H1 (cell line): ENCODE results near the gene TEX13B. TPM values are rescaled to one million over a fixed set of nuclear protein-coding genes. Genes with fewer than 3 reads are reported as not detected.

Experiments used
- GABPA ChIP-seq: IDR thresholded peaks from 2 replicates; pipeline ENCODE4 v1.6.1; 2011; ENCODE audit warnings: mild to moderate bottlenecking, low read length, moderate library complexity, borderline replicate concordance; ENCODE audit not compliant: insufficient read depth
- JUN ChIP-seq: IDR thresholded peaks from 2 replicates; pipeline ENCODE4 v1.6.1; 2011; ENCODE audit warnings: low read depth, mild to moderate bottlenecking, improper control_type of control experiment, low read length
- PHF8 ChIP-seq: fragments of 200-600 bp; sonication (generic); conservative IDR thresholded peaks from 2 replicates; pipeline ENCODE4 v1.7.1; 2012; ENCODE audit warnings: low read depth, mild to moderate bottlenecking, inconsistent platforms, low read length, moderate library complexity
- RBBP5 ChIP-seq: IDR thresholded peaks from 2 replicates; pipeline ENCODE4 v1.7.1; 2012; ENCODE audit warnings: low read depth, mild to moderate bottlenecking, inconsistent platforms, low read length, moderate library complexity, borderline replicate concordance
- RFX5 ChIP-seq: IDR thresholded peaks from 2 replicates; pipeline ENCODE4 v1.6.1; 2011; ENCODE audit warnings: low read depth, low read length, improper control_type of control experiment, borderline replicate concordance
- polyA plus RNA-seq, 7 experiments: library from polyadenylated mRNA; depleted of rRNA in 3 of 7; stranded (reverse) in 5 of 7; unstranded in 2 of 7; fragments of >200 nt in 5 of 7; fragments of 200-250 nt in 2 of 7; gene quantifications; 1 replicate in 5 of 7; 2 replicates in 1 of 7; 4 replicates in 1 of 7; pipeline versions ENCODE4 v1.2.1 to v1.2.3, GENCODE V29; 2011 to 2013; ENCODE audit warnings: missing spikeins in 2 of 7, mixed read lengths in 2 of 7
- total RNA-seq: library from RNA; stranded (reverse); fragmentation: NEBNext Ultra II Directional; extraction: Animal tissue kit (Norgen Biotek cat#: 25700); gene quantifications from 2 replicates; pipeline ENCODE4 v1.2.1, GENCODE V29; 2021

Gene TEX13B
- total and polyA plus RNA-seq, 2 of the 8 experiments (the other 6 are each of a cell fraction or from before 2014, with no cell fraction given): 0.06 to 0.32 TPM

GRCh38 chrX:107936434-107936730 is 45.8 kb downstream of the TEX13B start (continued):
- TF ChIP-seq PHF8: no peak
- no peak for TF ChIP-seq RFX5
- TF ChIP-seq GABPA: no peak
- no peak for TF ChIP-seq JUN
- TF ChIP-seq RBBP5: no peak
